ENCODE results near the gene TSKU. TPM values are rescaled to one million over a fixed set of nuclear protein-coding genes. Genes with fewer than 3 reads are reported as not detected.

TSKU gene
- total RNA-seq, 4 donors from 2014 or later: 153 to 281 (median 161) TPM

DNA sequence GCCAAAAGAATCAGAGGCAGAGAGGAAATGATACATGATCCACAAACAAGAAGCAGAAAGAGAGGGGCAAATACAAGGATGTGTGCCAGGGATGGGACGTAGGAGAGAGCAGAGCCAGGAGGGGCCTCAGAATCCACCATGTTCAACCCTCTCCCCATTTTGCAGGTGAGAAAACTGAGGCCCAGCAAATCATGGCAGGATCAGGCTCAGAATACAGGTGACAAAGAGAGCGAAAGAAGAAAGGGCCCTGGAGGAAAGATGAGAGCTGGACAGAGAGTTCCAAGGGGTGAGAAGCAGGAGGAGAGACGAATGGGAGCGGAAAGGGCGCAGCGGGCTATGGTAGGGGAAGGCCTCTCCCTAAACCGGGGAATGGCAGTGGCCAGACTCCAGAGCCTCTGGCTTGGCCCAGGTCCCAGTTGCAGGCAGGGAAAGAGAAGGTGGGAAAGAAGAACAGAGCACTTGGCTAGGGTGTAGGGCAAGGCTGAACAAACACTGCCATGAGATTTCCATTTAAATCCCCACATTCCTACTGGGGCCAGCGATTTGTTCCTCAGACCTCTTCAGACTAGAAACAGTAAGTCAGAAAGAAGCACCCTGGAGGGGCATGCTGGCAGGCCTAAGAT lies 44.4 kb upstream of the TSKU start:
- no peak for ATAC-seq (ENCODE audit: low FRiP score)
- TF ChIP-seq, protein P1, sequence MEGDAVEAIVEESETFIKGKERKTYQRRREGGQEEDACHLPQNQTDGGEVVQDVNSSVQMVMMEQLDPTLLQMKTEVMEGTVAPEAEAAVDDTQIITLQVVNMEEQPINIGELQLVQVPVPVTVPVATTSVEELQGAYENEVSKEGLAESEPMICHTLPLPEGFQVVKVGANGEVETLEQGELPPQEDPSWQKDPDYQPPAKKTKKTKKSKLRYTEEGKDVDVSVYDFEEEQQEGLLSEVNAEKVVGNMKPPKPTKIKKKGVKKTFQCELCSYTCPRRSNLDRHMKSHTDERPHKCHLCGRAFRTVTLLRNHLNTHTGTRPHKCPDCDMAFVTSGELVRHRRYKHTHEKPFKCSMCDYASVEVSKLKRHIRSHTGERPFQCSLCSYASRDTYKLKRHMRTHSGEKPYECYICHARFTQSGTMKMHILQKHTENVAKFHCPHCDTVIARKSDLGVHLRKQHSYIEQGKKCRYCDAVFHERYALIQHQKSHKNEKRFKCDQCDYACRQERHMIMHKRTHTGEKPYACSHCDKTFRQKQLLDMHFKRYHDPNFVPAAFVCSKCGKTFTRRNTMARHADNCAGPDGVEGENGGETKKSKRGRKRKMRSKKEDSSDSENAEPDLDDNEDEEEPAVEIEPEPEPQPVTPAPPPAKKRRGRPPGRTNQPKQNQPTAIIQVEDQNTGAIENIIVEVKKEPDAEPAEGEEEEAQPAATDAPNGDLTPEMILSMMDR (IDR thresholded peaks at IDR 0.05): no peak
- DNase-seq (ENCODE audit: low spot score): no peak

GRCh38 chr11:76739798-76740197 lies 43.4 kb upstream of the TSKU start:
- ATAC-seq (ENCODE audit: low FRiP score): no peak
- TF ChIP-seq, protein P1 (IDR thresholded peaks at IDR 0.05): no peak
- no peak for DNase-seq (ENCODE audit: low spot score)

GRCh38 chr11:76740772-76741171 lies 42.4 kb upstream of the TSKU start:
- ATAC-seq (ENCODE audit: low FRiP score): no peak
- DNase-seq (ENCODE audit: low spot score): no peak
- TF ChIP-seq, protein P1 (IDR thresholded peaks at IDR 0.05): no peak

DNA sequence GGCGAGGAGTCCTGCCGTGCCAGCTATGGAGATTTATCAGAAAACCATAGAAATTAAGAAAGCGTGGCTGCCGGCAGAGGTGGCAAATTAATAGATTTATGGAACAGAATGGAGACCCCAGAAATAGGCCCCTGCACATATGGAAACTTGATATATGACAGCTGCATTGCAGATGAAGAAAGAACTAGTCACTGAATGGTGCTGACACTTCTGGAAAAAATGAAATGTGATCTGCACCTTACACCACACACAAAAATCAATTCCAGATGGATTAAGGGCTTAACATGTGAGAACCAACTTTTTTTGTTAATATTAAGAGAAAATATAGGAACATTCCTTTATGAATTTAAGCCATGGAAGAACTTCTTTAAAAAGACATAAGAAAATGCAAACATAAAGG lies 40.3 kb upstream of the TSKU start:
- TF ChIP-seq, protein P1 (IDR thresholded peaks at IDR 0.05): no peak
- DNase-seq (ENCODE audit: low spot score): no peak
- no peak for ATAC-seq (ENCODE audit: low FRiP score)

- ATAC-seq (ENCODE audit: low FRiP score): no peak
- TF ChIP-seq, protein P1 (IDR thresholded peaks at IDR 0.05): no peak
- no peak for DNase-seq (ENCODE audit: low spot score)
Observed at GRCh38 chr11:76744186-76745043, 38.7 kb upstream of the TSKU start.

DNA sequence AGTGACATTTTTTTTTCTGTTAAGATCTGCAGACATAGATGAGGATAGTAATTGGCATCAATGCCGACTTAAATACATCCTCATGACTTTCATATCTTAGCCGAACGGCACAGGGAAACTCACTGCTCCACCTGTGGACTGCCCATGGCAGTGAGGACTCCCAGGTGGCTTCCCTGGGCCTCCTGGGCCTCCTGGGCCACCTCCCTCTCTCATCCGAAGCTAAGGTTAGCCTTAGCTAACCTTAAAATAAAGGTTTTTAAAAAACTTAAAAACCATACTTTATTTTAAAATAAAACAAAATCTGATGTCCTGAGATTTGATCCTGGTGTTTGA lies 38.1 kb upstream of the TSKU start:
- ATAC-seq (ENCODE audit: low FRiP score): no peak
- TF ChIP-seq, protein P1 (IDR thresholded peaks at IDR 0.05): no peak
- no peak for DNase-seq (ENCODE audit: low spot score)

Data from omental fat pad (tissue), 4 donors.